ENCODE measurements around the gene MTLN. TPM values are rescaled to one million over a fixed set of nuclear protein-coding genes. Genes with fewer than 3 reads are reported as not detected.

Gene MTLN
- 99.1 to 138 TPM (median 126 TPM) in 5 replicates for total RNA-seq (2022; extraction: Qiagen RNA extraction; ENCODE audit: low read depth)

GRCh38 chr2:110211938-110212858 lies at the start of gene MTLN:
MTLN (minus strand) TSS chr2:110212547; CDS start chr2:110212525, 22 bp downstream.

GRCh38 chr2:110204408-110205385 lies 7.7 kb downstream of the MTLN start, which contains the start of gene NPHP1:
NPHP1 (minus strand) TSS chr2:110205013; CDS start chr2:110204968, 45 bp downstream.

Other genes starting within 250 kb of the MTLN start
- 130 to 155 TPM (median 137 TPM) in 5 replicates for gene MALL, start 96.7 kb downstream of the MTLN start, total RNA-seq (2022; extraction: Qiagen RNA extraction; ENCODE audit: low read depth)
- gene NPHP1, start 7.5 kb downstream of the MTLN start, total RNA-seq (2022; extraction: Qiagen RNA extraction; ENCODE audit: low read depth) = 8.0 to 10.3 TPM (median 8.9 TPM) in 5 replicates